HG02943 (cell line): Measurements from ENCODE around the gene FHOD3.
"Not testable (repeated sequence)": the region's sequence is repeated elsewhere in the genome, so short reads cannot be mapped to it uniquely, and the experiment has no call there.

Experiments used
- ATAC-seq: cut with Tn5 transposase; IDR thresholded peaks from one replicate; pipeline ENCODE4 v1.9.1; 2021; ENCODE audit warnings: mild to moderate bottlenecking, low read depth, moderate library complexity; ENCODE audit not compliant: unreplicated experiment

The FHOD3 gene

GRCh38 chr18:36341944-36342343, 44.4 kb downstream of the FHOD3 start:
- ATAC-seq: no peak

- no peak for ATAC-seq
These were observed 50.8 kb downstream of the FHOD3 start for GRCh38 chr18:36348331-36348730.

GRCh38 chr18:36348971-36349417, 51.5 kb downstream of the FHOD3 start:
- ATAC-seq: no peak

- ATAC-seq: no peak
These were observed 52.0 kb downstream of the FHOD3 start for GRCh38 chr18:36349552-36349951.

GRCh38 chr18:36350251-36350651, 52.7 kb downstream of the FHOD3 start:
- no peak for ATAC-seq

- ATAC-seq: no peak
These were observed 53.4 kb downstream of the FHOD3 start for GRCh38 chr18:36350839-36351469.

- ATAC-seq: no peak
These were observed 54.9 kb downstream of the FHOD3 start for GRCh38 chr18:36352384-36352783.

- ATAC-seq: no peak
These were observed 57.5 kb downstream of the FHOD3 start for GRCh38 chr18:36354989-36355388.

GRCh38 chr18:36355511-36355910, 58.0 kb downstream of the FHOD3 start:
- ATAC-seq: no peak

- ATAC-seq: not testable (repeated sequence)
These were observed 59.2 kb downstream of the FHOD3 start for GRCh38 chr18:36356741-36357140.

- ATAC-seq: no peak
These were observed 60.6 kb downstream of the FHOD3 start for GRCh38 chr18:36358141-36358540.

- no peak for ATAC-seq
These were observed 62.9 kb downstream of the FHOD3 start for GRCh38 chr18:36360256-36360909.

- ATAC-seq: no peak
These were observed 67.6 kb downstream of the FHOD3 start for GRCh38 chr18:36364911-36365624.

GRCh38 chr18:36365836-36366775, 68.6 kb downstream of the FHOD3 start:
- no peak for ATAC-seq

- peak; percentile 58 for ATAC-seq
These were observed 69.7 kb downstream of the FHOD3 start for GRCh38 chr18:36366994-36367839.

- no peak for ATAC-seq
These were observed 71.4 kb downstream of the FHOD3 start for GRCh38 chr18:36368889-36369288.

- ATAC-seq: no peak
These were observed 75.4 kb downstream of the FHOD3 start for GRCh38 chr18:36372903-36373311.

GRCh38 chr18:36374262-36374661, 76.7 kb downstream of the FHOD3 start:
- no peak for ATAC-seq

- ATAC-seq: no peak
These were observed 77.6 kb downstream of the FHOD3 start for GRCh38 chr18:36375118-36375517.

GRCh38 chr18:36376361-36376760, 78.8 kb downstream of the FHOD3 start:
- ATAC-seq: no peak
